Testis (tissue), 2 donors: ENCODE measurements around the gene CDH12.

ENCODE experiments used
- POLR2A ChIP-seq: fragments of 450-650 bp; IDR thresholded peaks from one replicate; pipeline ENCODE4 v1.6.1; 2017; ENCODE audit warnings: antibody characterized with exemption, mild to moderate bottlenecking, moderate library complexity
- TF ChIP-seq, protein P1 (sequence below), 3 experiments: fragments of 450-650 bp in 2 of 3; fragments of 200-600 bp in 1 of 3; sonication (generic) in 1 of 3; IDR thresholded peaks; one replicate each; pipeline ENCODE4 v1.5.1; 2016 to 2019; ENCODE audit warnings: antibody characterized with exemption in 3 of 3, mild to moderate bottlenecking in 2 of 3, moderate library complexity in 1 of 3

DNA sequence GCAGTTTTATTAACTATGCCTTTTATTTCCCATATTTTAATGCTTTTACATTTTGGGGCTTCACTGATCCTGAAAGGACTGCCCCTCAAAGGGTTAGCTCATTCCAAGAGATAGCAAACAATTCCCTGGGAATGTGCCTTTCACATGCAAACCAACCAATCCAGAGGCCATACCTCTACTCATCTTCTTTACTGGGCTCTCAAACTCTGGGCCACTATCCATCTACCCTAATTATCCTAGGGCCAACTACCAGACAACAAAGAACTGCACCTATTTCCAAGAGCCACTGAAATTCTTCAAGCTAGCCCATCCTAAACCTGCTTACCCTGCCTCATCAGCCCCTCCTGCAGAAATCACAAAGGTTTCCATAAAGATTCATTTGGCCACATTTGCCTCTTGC lies 364.7 kb downstream of the CDH12 start:
- TF ChIP-seq, protein P1, sequence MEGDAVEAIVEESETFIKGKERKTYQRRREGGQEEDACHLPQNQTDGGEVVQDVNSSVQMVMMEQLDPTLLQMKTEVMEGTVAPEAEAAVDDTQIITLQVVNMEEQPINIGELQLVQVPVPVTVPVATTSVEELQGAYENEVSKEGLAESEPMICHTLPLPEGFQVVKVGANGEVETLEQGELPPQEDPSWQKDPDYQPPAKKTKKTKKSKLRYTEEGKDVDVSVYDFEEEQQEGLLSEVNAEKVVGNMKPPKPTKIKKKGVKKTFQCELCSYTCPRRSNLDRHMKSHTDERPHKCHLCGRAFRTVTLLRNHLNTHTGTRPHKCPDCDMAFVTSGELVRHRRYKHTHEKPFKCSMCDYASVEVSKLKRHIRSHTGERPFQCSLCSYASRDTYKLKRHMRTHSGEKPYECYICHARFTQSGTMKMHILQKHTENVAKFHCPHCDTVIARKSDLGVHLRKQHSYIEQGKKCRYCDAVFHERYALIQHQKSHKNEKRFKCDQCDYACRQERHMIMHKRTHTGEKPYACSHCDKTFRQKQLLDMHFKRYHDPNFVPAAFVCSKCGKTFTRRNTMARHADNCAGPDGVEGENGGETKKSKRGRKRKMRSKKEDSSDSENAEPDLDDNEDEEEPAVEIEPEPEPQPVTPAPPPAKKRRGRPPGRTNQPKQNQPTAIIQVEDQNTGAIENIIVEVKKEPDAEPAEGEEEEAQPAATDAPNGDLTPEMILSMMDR (IDR thresholded peaks at IDR 0.05), result no peak
- TF ChIP-seq POLR2A, result no peak
